HUDEP-2 (cell line): ENCODE measurements around the gene HMCN2.

Source experiments
- DNase-seq, 76 experiments: peaks; one replicate each; lab custom pipeline; 2025; ENCODE audit not compliant: unreplicated experiment in 76 of 76; lab: John Stamatoyannopoulos, UW

HMCN2 gene

GRCh38 chr9:130359819-130360218 lies 94.3 kb downstream of the HMCN2 start:
- DNase-seq, result no peak

- DNase-seq, result no peak
These were observed 95.1 kb downstream of the HMCN2 start for GRCh38 chr9:130360672-130361071.

GRCh38 chr9:130361873-130362362 lies 96.4 kb downstream of the HMCN2 start:
- no peak for DNase-seq

- no peak for DNase-seq
These were observed 97.1 kb downstream of the HMCN2 start for GRCh38 chr9:130362691-130363090.

GRCh38 chr9:130363755-130364404 lies 98.3 kb downstream of the HMCN2 start:
- no peak for DNase-seq

GRCh38 chr9:130364619-130365322 lies 99.2 kb downstream of the HMCN2 start:
- DNase-seq, result no peak

- DNase-seq, result no peak
These were observed 99.8 kb downstream of the HMCN2 start for GRCh38 chr9:130365323-130365721.

GRCh38 chr9:130366072-130366471 lies 100.5 kb downstream of the HMCN2 start:
- no peak for DNase-seq

GRCh38 chr9:130366888-130367550 lies 101.5 kb downstream of the HMCN2 start:
- DNase-seq, result no peak

- DNase-seq, result peak in 27 of 76 experiments; percentile 2 to 46 (median 13)
These were observed 103.1 kb downstream of the HMCN2 start for GRCh38 chr9:130368631-130369103.

- no peak for DNase-seq
These were observed 104.7 kb downstream of the HMCN2 start for GRCh38 chr9:130370226-130370625.

GRCh38 chr9:130371196-130371966 lies 105.8 kb downstream of the HMCN2 start:
- DNase-seq, result no peak

- no peak for DNase-seq
These were observed 106.5 kb downstream of the HMCN2 start for GRCh38 chr9:130372057-130372456.

GRCh38 chr9:130373679-130374325 lies 108.2 kb downstream of the HMCN2 start:
- no peak for DNase-seq

GRCh38 chr9:130377612-130378011 lies 112.1 kb downstream of the HMCN2 start:
- DNase-seq, result no peak

- no peak for DNase-seq
These were observed 113.5 kb downstream of the HMCN2 start for GRCh38 chr9:130378875-130379648.

GRCh38 chr9:130379649-130379970 lies 114.0 kb downstream of the HMCN2 start:
- DNase-seq, result no peak

GRCh38 chr9:130380920-130381469 lies 115.4 kb downstream of the HMCN2 start:
- no peak for DNase-seq

GRCh38 chr9:130381660-130382059 lies 116.1 kb downstream of the HMCN2 start:
- no peak for DNase-seq
